Stimulated activated CD4-positive, alpha-beta T cell treated with anti-CD3 and anti-CD28 coated beads, Interleukin-12 subunit alpha, Interleukin-12 subunit beta, amount 100 ng/mL, for 24 hours (primary cell): ENCODE results near the gene ABCA13.

ENCODE experiments used
- DNase-seq, 2 experiments: peaks; one replicate each; pipeline ENCODE4 v3.0.0-alpha.2; 2020; ENCODE audit warnings: low read depth in 2 of 2

ABCA13 gene

DNA sequence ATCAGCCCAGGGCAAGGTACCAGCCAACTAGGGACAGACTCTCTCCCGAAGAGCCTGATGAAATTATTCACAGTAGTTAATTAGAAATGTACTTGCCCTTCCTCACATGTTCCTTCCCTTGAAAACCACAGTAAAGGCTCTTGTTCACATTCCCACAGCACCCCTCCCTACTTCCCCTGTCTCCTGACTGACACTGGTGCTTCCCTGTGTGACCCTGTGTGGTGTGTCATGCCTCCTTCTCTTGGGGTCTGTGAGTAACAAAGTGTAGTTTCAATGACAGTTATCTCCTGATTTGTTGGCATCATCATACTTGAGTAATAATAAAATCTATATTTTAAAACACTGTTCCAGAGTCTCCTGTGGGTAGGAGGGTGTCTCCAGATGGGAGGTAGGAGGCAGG is 209.7 kb downstream of the ABCA13 start:
- DNase-seq = no peak

DNA sequence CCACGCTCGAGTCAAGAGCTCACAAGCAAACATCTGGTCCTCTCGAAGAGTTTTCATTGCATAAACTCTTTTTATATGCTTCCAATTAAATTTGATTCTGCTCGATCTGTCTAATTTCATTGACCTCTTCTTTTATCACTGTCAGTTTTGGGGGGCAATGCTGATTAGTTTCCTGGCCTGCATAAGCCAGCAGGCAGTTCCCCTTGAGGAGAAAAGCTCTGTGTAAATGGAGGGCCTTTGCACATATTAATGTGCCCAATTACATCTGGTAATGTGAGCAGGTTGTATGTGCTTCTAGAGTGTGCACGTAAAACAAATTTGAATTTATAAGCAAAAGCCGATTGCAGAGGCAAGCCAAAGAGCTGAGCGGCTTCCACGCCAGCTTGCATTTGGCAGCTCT is 210.3 kb downstream of the ABCA13 start:
- DNase-seq = no peak

GRCh38 chr7:48384180-48384752 is 213.0 kb downstream of the ABCA13 start:
- DNase-seq = no peak

- DNase-seq = no peak
Observed at GRCh38 chr7:48387932-48388331, 216.7 kb downstream of the ABCA13 start.

GRCh38 chr7:48388911-48389310 is 217.7 kb downstream of the ABCA13 start:
- no peak for DNase-seq

DNA sequence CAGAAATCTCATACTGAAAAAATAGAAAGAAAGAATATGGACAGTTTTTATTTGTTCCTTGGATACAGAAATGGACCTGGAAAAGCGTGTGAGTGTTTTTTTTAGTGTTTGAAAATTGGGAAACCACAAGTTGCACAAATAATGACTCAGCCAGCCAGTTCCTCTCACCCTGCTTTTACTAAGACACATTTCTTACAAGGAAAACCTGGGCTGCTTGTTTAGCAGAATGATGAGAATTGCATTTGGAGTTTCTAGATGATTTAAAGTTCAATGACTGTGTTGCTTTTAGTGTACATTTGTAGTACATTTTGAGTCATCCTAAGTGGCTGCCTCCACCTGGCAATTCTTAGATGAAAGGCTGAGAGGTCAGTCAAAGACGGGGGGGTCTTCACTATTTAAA is 218.7 kb downstream of the ABCA13 start:
- no peak for DNase-seq

DNA sequence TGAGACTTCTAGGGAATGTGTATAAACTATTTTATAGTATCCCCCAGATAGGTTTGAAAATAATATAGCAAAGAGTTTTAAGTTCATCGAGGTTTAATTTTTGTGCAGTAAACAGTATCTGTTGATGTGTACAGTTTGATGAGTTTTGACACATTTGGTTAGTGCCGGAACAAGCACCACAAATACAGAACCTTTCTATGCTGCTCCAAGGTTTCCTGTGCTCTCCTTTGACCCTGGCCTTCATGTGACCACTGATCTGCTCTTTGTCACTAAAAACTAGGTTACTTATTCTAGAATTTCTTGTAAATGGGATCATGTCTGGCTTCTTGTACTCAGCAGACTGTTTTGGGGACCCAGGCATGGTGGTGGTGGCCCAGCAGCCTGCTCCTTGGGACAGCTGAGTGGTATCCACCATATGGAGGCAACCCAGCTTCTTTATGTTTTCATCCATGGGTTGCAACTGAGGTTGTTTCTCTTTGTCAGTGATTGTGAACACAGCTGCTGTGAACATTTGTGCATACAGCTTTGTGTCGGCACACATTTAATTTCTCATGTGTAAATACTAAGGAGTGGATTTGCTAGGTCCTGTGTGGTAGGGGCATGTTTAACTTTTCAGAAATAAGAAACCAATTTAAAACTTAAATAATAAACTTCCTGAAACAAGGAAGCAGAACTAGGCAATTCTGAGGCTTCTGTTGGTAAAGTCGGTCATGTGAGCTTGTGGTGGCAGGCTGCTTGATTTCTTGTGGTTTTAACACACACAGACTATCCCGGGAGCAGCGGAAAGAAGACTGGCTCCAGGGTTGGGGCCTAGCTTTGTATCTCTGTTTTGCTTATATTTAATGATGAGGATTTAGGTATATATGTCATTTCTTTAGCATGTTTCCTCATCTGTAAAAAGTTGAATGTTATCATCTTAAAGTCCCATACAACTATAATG is 219.4 kb downstream of the ABCA13 start:
- no peak for DNase-seq

- no peak for DNase-seq
Observed at GRCh38 chr7:48398191-48398590, 226.9 kb downstream of the ABCA13 start.

- DNase-seq = no peak
Observed at GRCh38 chr7:48402721-48403120, 231.5 kb downstream of the ABCA13 start.

GRCh38 chr7:48408731-48409130 is 237.5 kb downstream of the ABCA13 start:
- no peak for DNase-seq

DNA sequence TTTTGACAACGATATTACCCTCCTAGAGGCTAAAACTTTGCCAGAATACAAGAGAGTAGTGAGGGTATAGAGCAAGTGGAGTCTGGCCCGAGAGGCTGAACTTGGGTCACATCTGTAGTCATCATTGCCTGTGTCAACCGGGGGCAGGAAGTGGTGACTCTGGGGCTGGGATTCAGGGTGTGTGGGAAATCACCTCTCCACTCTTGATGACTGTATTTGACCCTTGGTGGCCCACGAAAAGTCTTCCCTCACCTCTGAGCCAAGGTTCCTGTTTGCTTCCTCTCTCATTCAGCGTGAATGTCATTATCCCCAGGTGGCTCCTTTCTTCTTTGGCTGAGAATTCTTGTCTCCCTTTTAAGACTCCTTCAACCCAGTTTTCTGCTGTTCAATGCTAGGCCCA is 240.4 kb downstream of the ABCA13 start:
- no peak for DNase-seq

- no peak for DNase-seq
Observed at GRCh38 chr7:48414011-48414732, 242.9 kb downstream of the ABCA13 start.

DNA sequence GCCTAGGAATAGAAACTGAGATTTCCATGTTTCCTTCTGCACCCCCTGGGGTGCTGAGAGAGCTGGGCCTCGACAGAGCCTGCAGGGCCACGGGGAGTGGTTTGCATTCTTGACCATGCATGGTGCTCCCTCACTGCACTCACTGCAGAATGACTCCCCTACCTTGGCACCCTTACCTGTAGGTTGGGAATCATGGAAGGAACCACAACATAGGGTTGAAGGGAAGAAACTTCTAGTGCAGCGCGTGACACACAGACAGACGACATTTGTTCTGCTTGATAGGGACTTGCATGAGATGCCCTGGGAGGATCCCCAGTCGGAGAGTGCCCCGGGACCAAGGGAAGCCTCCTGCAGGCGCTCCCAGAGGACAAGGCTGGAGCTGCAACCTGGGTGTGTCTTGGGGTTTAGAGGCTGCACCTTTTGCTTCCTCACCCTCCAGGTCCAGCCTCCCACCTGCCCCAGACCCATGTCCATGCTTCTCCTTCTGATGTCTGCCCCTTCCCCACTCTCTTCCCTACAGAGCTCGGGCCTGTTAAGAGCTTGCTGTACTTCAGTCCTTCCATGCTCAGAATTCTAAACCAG is 245.2 kb downstream of the ABCA13 start:
- DNase-seq = no peak

- DNase-seq = no peak
Observed at GRCh38 chr7:48419401-48419800, 248.1 kb downstream of the ABCA13 start.

DNA sequence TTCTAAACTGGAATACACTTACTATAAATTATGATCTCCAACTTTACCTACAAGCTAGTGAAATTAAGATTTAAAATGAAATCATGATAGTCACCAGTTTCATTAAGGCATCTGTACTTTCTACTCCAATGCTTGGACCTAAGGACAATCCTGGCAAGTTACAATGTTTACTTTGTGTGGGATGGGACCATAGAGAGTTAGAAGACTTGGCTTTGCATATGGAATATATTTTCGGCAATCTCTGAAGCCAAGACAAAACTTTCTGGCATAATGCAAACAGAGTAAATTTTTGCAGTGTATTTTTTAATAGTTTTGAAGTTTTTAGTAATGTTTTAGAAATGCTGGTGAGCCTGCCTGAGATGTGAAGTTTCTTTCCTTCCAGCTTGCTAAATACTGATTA is 248.9 kb downstream of the ABCA13 start:
- no peak for DNase-seq

DNA sequence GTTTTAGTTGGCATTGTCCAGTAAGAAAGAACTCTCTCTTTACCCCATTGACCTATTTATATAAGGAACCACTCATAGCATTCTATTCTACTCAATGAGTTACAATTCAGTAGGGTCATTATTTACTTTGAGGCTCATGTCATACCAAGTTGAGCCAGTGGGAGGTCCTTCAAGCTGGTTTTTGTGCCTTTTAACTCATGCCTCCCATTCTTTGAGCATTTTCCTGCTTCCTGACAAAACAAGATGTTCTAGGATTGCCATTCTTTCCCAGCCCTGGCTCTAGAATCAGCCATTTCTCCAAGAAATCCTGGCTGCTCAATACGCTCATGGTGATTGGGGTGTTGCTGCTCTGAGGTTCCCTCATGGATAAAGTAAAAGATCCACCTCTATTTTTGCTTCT is 250.1 kb downstream of the ABCA13 start:
- no peak for DNase-seq

GRCh38 chr7:48424731-48425130 is 253.5 kb downstream of the ABCA13 start:
- DNase-seq = no peak

DNA sequence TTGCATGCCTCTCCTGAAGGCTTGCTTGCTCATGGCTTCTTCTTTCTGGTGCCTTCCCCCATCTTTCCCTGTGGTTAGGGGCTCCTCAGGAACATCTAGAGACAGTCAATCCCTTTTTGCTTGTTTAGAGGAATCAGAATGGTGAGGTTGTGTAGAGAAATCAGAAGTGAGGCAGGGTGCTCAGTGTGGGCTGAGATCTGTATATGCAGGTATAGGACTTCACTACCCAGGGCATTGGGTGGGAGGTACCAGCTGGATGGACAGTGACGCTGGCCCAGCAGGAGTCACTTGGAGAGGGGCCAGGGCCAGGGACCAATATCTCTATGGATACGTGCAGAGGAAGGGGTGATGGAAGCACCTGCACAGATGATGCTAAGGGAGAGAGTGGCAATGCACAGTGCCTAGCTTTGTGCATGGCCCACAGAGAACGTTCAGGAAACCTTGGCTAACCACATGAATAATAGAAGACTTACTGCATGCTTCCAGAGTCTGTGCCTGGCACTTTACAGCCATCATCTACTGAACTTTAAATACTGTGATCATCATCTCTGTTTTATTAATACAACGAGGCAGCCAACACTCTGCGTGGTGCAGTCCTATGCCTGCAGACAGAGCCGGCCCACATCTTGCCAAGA is 255.2 kb downstream of the ABCA13 start:
- DNase-seq = no peak

GRCh38 chr7:48426966-48427555 is 255.8 kb downstream of the ABCA13 start:
- no peak for DNase-seq

DNA sequence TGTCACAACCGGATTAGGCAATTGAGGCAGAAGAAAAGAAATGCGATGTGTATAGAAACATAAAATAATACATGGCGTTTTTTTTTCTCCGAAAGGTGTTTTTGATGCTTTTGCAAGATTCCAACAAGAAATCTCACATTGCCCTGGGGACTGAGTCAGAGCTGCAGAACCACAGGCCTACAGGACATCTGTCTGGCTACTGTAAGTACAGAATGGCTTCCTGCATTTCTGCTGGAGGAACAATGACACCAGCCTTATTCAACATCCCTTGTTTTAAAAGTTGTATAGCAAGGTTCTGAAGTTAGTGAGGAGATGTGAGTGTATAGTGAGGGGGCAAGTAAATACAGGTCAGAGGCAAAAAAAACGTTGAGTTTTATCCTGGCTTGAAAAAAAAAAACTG is 256.4 kb downstream of the ABCA13 start:
- DNase-seq = no peak

GRCh38 chr7:48428091-48428684 is 256.9 kb downstream of the ABCA13 start:
- DNase-seq = no peak
